GM23338 (cell line): ENCODE data around the gene TMEM30A. TPM values are rescaled to one million over a fixed set of nuclear protein-coding genes. Genes with fewer than 3 reads are reported as not detected.

Experiments used
- ATAC-seq: fragments of 200-7000 bp; cut with Tn5 transposase; 3 replicates; pipeline ENCODE4 v1.9.1; 2020
- DNase-seq: peaks from one replicate; pipeline ENCODE4 v3.0.0-alpha.2; 2015; ENCODE audit warnings: low spot score
- H2AFZ ChIP-seq: fragments of 200-600 bp; sonication (generic); 2 replicates; pipeline ENCODE4 v1.8.0; 2016; ENCODE audit warnings: antibody characterized with exemption, mild to moderate bottlenecking, moderate library complexity
- H3F3A ChIP-seq: fragments of 200-600 bp; sonication (generic); replicated peaks from 2 replicates; pipeline ENCODE4 v1.8.0; 2017; ENCODE audit warnings: antibody characterized with exemption, mixed run types, low read depth
- H3K27ac ChIP-seq: fragments of 200-600 bp; sonication (generic); 2 replicates; pipeline ENCODE4 v1.6.1; 2016; ENCODE audit warnings: low read depth
- H3K27me3 ChIP-seq: fragments of 200-600 bp; sonication (generic); 2 replicates; pipeline ENCODE4 v1.8.0; 2016; ENCODE audit warnings: mild to moderate bottlenecking, mixed run types, moderate library complexity; ENCODE audit not compliant: insufficient read depth
- H3K36me3 ChIP-seq: fragments of 200-600 bp; sonication (generic); 2 replicates; pipeline ENCODE4 v1.8.0; 2016; ENCODE audit warnings: mild to moderate bottlenecking; ENCODE audit not compliant: insufficient read depth
- H3K4me1 ChIP-seq: fragments of 200-600 bp; sonication (generic); 2 replicates; pipeline ENCODE4 v1.8.0; 2016; ENCODE audit warnings: mild to moderate bottlenecking, moderate library complexity; ENCODE audit not compliant: insufficient read depth
- H3K4me2 ChIP-seq: fragments of 200-600 bp; sonication (generic); 2 replicates; pipeline ENCODE4 v1.7.1; 2017; ENCODE audit warnings: mixed run types
- H3K4me3 ChIP-seq: fragments of 200-600 bp; sonication (generic); 2 replicates; pipeline ENCODE4 v1.6.1; 2016; ENCODE audit warnings: mixed run types
- H3K79me2 ChIP-seq: fragments of 200-600 bp; sonication (generic); replicated peaks from 2 replicates; pipeline ENCODE4 v1.8.0; 2017; ENCODE audit warnings: mild to moderate bottlenecking; ENCODE audit not compliant: insufficient read depth
- H3K9me2 ChIP-seq: fragments of 200-600 bp; sonication (generic); 2 replicates; pipeline ENCODE4 v1.8.0; 2017; ENCODE audit not compliant: insufficient read depth
- H4K20me1 ChIP-seq: fragments of 200-600 bp; sonication (generic); replicated peaks from 2 replicates; pipeline ENCODE4 v1.8.0; 2017; ENCODE audit warnings: mild to moderate bottlenecking; ENCODE audit not compliant: insufficient read depth
- H3K27ac Mint-ChIP-seq: 2 replicates; pipeline ENCODE4 v1.8.0; 2020; ENCODE audit warnings: inconsistent platforms, mild to moderate bottlenecking, moderate library complexity, mixed read lengths
- H3K27me3 Mint-ChIP-seq: 3 replicates; pipeline ENCODE4 v1.8.0; 2022; ENCODE audit warnings: low read depth, mild to moderate bottlenecking, moderate library complexity, mixed read lengths, inconsistent platforms; ENCODE audit not compliant: insufficient read depth, poor library complexity
- H3K36me3 Mint-ChIP-seq: 3 replicates; pipeline ENCODE4 v1.8.0; 2021; ENCODE audit warnings: low read depth, mild to moderate bottlenecking, inconsistent platforms, moderate library complexity, mixed read lengths
- H3K4me1 Mint-ChIP-seq: 3 replicates; pipeline ENCODE4 v1.8.0; 2020; ENCODE audit warnings: mild to moderate bottlenecking, inconsistent platforms, mixed read lengths
- H3K4me3 Mint-ChIP-seq: 3 replicates; pipeline ENCODE4 v1.8.0; 2021; ENCODE audit warnings: moderate library complexity, mild to moderate bottlenecking, inconsistent platforms, mixed read lengths
- H3K9me3 Mint-ChIP-seq: 3 replicates; pipeline ENCODE4 v1.8.0; 2020; ENCODE audit warnings: moderate library complexity, mild to moderate bottlenecking, inconsistent platforms, mixed read lengths
- EZH2 ChIP-seq: fragments of 200-600 bp; sonication (generic); IDR thresholded peaks from one replicate; pipeline ENCODE4 v1.8.0; 2017; ENCODE audit warnings: antibody characterized with exemption, mild to moderate bottlenecking, low read depth; ENCODE audit not compliant: unreplicated experiment
- EZH2phosphoT487 ChIP-seq: fragments of 200-600 bp; sonication (generic); IDR thresholded peaks from one replicate; pipeline ENCODE4 v1.8.1; 2018; ENCODE audit warnings: antibody characterized with exemption; ENCODE audit not compliant: unreplicated experiment
- JUNB ChIP-seq: IDR thresholded peaks from one replicate; pipeline ENCODE4 v1.6.1; 2016; ENCODE audit warnings: antibody characterized with exemption; ENCODE audit not compliant: unreplicated experiment
- POLR2AphosphoS5 ChIP-seq: IDR thresholded peaks from 2 replicates; pipeline ENCODE4 v1.6.1; 2016; ENCODE audit warnings: antibody characterized with exemption, low read depth
- REST ChIP-seq: IDR thresholded peaks from one replicate; pipeline ENCODE4 v1.6.1; 2018; ENCODE audit warnings: antibody characterized with exemption; ENCODE audit not compliant: unreplicated experiment
- STAT1 ChIP-seq: IDR thresholded peaks from one replicate; pipeline ENCODE4 v1.6.1; 2016; ENCODE audit warnings: antibody characterized with exemption; ENCODE audit not compliant: unreplicated experiment
- ZNF114 ChIP-seq: fragments of 250-450 bp; sonication (Bioruptor Pico); IDR thresholded peaks from 2 replicates; pipeline ENCODE4 v1.5.0; 2020; ENCODE audit warnings: mild to moderate bottlenecking, moderate library complexity
- ZNF331 ChIP-seq: fragments of 250-450 bp; sonication (Bioruptor Pico); IDR thresholded peaks from 2 replicates; pipeline ENCODE4 v1.5.0; 2020; ENCODE audit warnings: low read depth, mild to moderate bottlenecking, moderate library complexity
- ZNF462 ChIP-seq: fragments of 250-450 bp; sonication (Bioruptor Pico); IDR thresholded peaks from 2 replicates; pipeline ENCODE4 v1.5.0; 2020; ENCODE audit warnings: mild to moderate bottlenecking, moderate library complexity
- polyA plus RNA-seq: library from polyadenylated mRNA; unstranded; fragments of >200 nt; fragmentation: Nextera tagmentation; extraction: Ambion mirVana; gene quantifications from 2 replicates; pipeline ENCODE4 v1.2.1, GENCODE V29; 2016
- total RNA-seq: library from RNA; depleted of rRNA; stranded (reverse); fragments of >200 nt; shearing (Covaris generic); gene quantifications from 2 replicates; pipeline ENCODE4 v1.2.3, GENCODE V29; 2014

Gene TMEM30A
- total and polyA plus RNA-seq, 2 experiments from 2014 or later, result 61.7 to 99.9 TPM

DNA sequence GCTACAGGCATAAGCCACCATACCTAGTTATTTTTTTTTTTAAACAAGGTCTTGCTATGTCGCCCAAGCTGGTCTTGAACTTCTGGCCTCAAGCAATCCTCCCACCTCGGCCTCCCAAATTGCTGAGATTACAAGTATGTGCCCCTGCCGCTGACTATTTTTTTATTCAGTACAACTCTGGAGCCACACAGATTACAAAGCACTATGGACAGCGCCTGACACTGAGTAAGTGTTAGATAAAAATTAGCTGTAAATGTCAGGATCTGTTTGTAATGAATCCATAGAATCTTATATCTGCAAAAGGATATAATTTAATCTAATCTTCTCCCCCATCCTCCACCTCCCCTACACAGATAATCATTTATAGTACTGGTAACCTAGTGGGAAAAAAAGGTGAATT, 63.5 kb downstream of the TMEM30A start (continued):
- TF ChIP-seq REST, result no peak

DNA sequence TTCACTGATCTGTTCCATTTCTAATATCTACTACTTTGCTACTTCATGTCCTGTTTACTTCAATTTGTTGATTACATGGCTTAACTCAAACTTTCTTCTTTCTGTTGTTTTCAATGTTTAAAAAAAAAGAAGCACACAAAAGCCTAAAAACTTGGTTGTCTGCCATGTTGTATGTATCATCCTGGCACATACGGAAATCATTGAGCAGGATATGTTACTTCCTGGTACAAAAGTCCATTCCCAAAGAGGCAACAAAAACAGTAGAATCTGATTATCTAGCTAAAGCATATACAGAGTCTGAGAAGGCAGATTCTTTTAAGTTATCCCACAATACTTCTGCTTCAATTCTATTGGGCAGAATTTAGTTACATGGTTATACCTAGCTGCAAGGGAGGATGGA, 64.2 kb downstream of the TMEM30A start:
- Histone ChIP-seq H3F3A (no peaks in the 10 kb centered on the region), H2AFZ (no peak overlapping the region), H3K4me3 (no peak overlapping the region), H3K4me2 (no peak overlapping the region), H4K20me1 (no peaks in the 10 kb centered on the region), H3K79me2 (no peaks in the 10 kb centered on the region), H3K36me3 (no peaks in the 10 kb centered on the region), H3K27ac (no peak overlapping the region), H3K9me2 (peaks cover 7% of the 10 kb centered on the region; the same call in 1 of the 2 replicates), H3K4me1 (peaks cover 11% of the 10 kb centered on the region; the same call in 1 of the 2 replicates), H3K27me3 (no peaks in the 10 kb centered on the region)
- no peak overlapping the region for H3K4me3 Mint-ChIP-seq
- ATAC-seq (no peak), DNase-seq (no peak)
- H3K9me3 Mint-ChIP-seq, result no peaks in the 10 kb centered on the region
- no peaks in the 10 kb centered on the region for H3K36me3 Mint-ChIP-seq
- H3K27ac Mint-ChIP-seq, result no peak overlapping the region
- H3K4me1 Mint-ChIP-seq, result peaks cover 15% of the 10 kb centered on the region; the same call in 2 of the 3 replicates
- peaks cover 3% of the 10 kb centered on the region for H3K27me3 Mint-ChIP-seq
- TF ChIP-seq JUNB, result no peak
- TF ChIP-seq ZNF462 (CRISPR knock-in tag), result no peak
- TF ChIP-seq STAT1, result no peak
- no peak for TF ChIP-seq POLR2AphosphoS5
- TF ChIP-seq ZNF331 (CRISPR knock-in tag), result no peak
- no peak for TF ChIP-seq EZH2
- TF ChIP-seq EZH2phosphoT487, result no peak
- TF ChIP-seq ZNF114 (CRISPR knock-in tag), result no peak
